GM18520 (cell line): ENCODE results near the gene TNFRSF9.
"Not testable (repeated sequence)": the region's sequence is repeated elsewhere in the genome, so short reads cannot be mapped to it uniquely, and the experiment has no call there.

Experiments used
- ATAC-seq: cut with Tn5 transposase; IDR thresholded peaks from one replicate; pipeline ENCODE4 v1.9.1; 2021; ENCODE audit not compliant: unreplicated experiment

TNFRSF9 gene

GRCh38 chr1:7921796-7922195, 18.8 kb downstream of the TNFRSF9 start:
- no peak for ATAC-seq

- ATAC-seq, result no peak
Measured at GRCh38 chr1:7919880-7920279, 20.8 kb downstream of the TNFRSF9 start.

- ATAC-seq, result not testable (repeated sequence)
Measured at GRCh38 chr1:7917971-7918370, 22.7 kb downstream of the TNFRSF9 start.

- no peak for ATAC-seq
Measured at GRCh38 chr1:7916501-7916830, 24.2 kb downstream of the TNFRSF9 start.

GRCh38 chr1:7915826-7916500, 24.7 kb downstream of the TNFRSF9 start:
- no peak for ATAC-seq

GRCh38 chr1:7912743-7913557, 27.7 kb downstream of the TNFRSF9 start:
- no peak for ATAC-seq

GRCh38 chr1:7912145-7912544, 28.5 kb downstream of the TNFRSF9 start:
- ATAC-seq, result no peak

GRCh38 chr1:7905262-7905661, 35.4 kb downstream of the TNFRSF9 start:
- no peak for ATAC-seq

GRCh38 chr1:7902478-7903085, 38.1 kb downstream of the TNFRSF9 start:
- no peak for ATAC-seq

GRCh38 chr1:7899741-7900140, 40.9 kb downstream of the TNFRSF9 start:
- ATAC-seq, result no peak

GRCh38 chr1:7898962-7899361, 41.7 kb downstream of the TNFRSF9 start:
- no peak for ATAC-seq

GRCh38 chr1:7896994-7897393, 43.6 kb downstream of the TNFRSF9 start:
- ATAC-seq, result no peak

GRCh38 chr1:7893529-7894180, 47.0 kb downstream of the TNFRSF9 start:
- ATAC-seq, result no peak

GRCh38 chr1:7891804-7892203, 48.8 kb downstream of the TNFRSF9 start:
- ATAC-seq, result no peak

GRCh38 chr1:7890853-7891252, 49.8 kb downstream of the TNFRSF9 start:
- no peak for ATAC-seq

GRCh38 chr1:7888248-7889081, 52.2 kb downstream of the TNFRSF9 start:
- ATAC-seq, result no peak

- no peak for ATAC-seq
Measured at GRCh38 chr1:7886405-7886745, 54.3 kb downstream of the TNFRSF9 start.

GRCh38 chr1:7885513-7886404, 54.9 kb downstream of the TNFRSF9 start:
- ATAC-seq, result no peak

GRCh38 chr1:7884757-7885156, 55.9 kb downstream of the TNFRSF9 start:
- no peak for ATAC-seq

- no peak for ATAC-seq
Measured at GRCh38 chr1:7879228-7879627, 61.4 kb downstream of the TNFRSF9 start.
